Measurements from ENCODE around the gene ITGAX. TPM values are rescaled to one million over a fixed set of nuclear protein-coding genes. Genes with fewer than 3 reads are reported as not detected.

ITGAX gene
- total and polyA plus RNA-seq, 2 experiments from 2014 or later = not detected

GRCh38 chr16:31403590-31404352, 48.8 kb downstream of the ITGAX start:
- no peaks in the 10 kb centered on the region for H3K9me2 ChIP-seq (ENCODE audit: insufficient read depth)
- peak overlapping the region; percentile 20 for H3K4me2 ChIP-seq (ENCODE audit: unreplicated experiment)
- peak overlapping the region; percentile 56; the same call in 1 of the 2 replicates for H2AFZ ChIP-seq
- peaks cover 10% of the 10 kb centered on the region for H3K4me1 ChIP-seq (ENCODE audit: insufficient read depth)
- TF ChIP-seq EZH2 (IDR thresholded peaks at IDR 0.05; ENCODE audit: insufficient read depth, poor library complexity, severe bottlenecking) = no peak
- TF ChIP-seq EZH2phosphoT487 (IDR thresholded peaks at IDR 0.05; ENCODE audit: insufficient read depth, low read depth) = no peak
- H3K9me3 ChIP-seq (ENCODE audit: low read depth) = no peaks in the 10 kb centered on the region
- no peaks in the 10 kb centered on the region for H3K27me3 ChIP-seq (replicated peaks; ENCODE audit: insufficient read depth)
- H3K27ac ChIP-seq = no peak overlapping the region
- peak overlapping the region; percentile 50 for H3K4me3 ChIP-seq
- H3K9ac ChIP-seq = peak overlapping the region; percentile 18; the same call in 1 of the 2 replicates
- no peaks in the 10 kb centered on the region for H3K79me2 ChIP-seq (ENCODE audit: insufficient read depth)
- H4K20me1 ChIP-seq (ENCODE audit: insufficient read depth) = no peaks in the 10 kb centered on the region
- H3K36me3 ChIP-seq (ENCODE audit: low read depth) = no peaks in the 10 kb centered on the region
- in situ Hi-C loops (cut with MboI) = no loop called here
- H3F3A ChIP-seq (ENCODE audit: insufficient read depth) = 0 out of 2 replicates have a peak, but pooled peaks cover 5% of the 10 kb centered on the region
- WGBS, 2 experiments (ENCODE audit: low coverage in 1 of 2, low lambda C conversion rate in 2 of 2, missing lambda C conversion rate in 2 of 2) = 75 to 81% methylated on average over 21 of the region's 21 CpGs
- no peak for DNase-seq

DNA sequence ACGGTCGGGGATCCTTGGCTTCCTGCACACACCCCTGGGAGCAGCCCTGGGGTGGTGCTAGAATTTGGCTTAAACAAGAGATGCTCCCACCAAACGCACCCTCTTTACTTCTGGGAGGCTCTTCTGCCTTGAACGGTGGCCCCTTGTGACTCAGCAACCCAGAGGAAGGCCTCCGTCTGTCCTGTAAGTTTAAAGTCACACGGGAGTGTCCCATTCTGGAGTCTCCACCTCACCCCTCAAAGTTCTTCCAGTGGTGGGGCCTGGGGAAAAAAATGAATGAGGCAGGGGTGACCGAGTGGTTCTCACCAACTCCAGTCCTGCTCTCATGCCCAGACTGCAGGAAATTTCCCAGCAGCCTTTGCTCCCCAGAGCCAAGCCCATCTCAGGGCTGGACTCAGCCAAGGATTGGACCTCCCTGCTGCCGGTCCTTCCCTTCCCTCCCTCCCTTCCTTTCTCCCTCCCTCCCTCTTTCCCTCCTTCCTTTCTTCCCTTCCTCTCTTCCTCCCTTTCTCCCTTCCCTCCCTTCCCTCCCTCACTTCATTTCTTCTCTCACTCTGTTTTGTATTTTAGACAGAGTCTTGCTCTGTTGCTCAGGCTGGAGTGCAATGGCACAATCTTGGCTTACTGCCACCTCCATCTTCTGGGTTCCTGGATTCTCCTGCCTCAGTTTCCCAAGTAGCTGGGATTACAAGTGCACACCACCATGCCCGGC, 49.5 kb downstream of the ITGAX start:
- Histone ChIP-seq H3K27ac (no peak overlapping the region), H3K4me1 (ENCODE audit: insufficient read depth) (peaks cover 13% of the 10 kb centered on the region), H3K9ac (peak overlapping the region; percentile 18; the same call in 1 of the 2 replicates), H2AFZ (peak overlapping the region; percentile 56; the same call in 1 of the 2 replicates), H3K4me2 (ENCODE audit: unreplicated experiment) (peak overlapping the region; percentile 20), H3K9me3 (ENCODE audit: low read depth) (no peaks in the 10 kb centered on the region), H3K9me2 (ENCODE audit: insufficient read depth) (no peaks in the 10 kb centered on the region), H3K79me2 (ENCODE audit: insufficient read depth) (no peaks in the 10 kb centered on the region), H3K27me3 (replicated peaks; ENCODE audit: insufficient read depth) (no peaks in the 10 kb centered on the region), H3F3A (ENCODE audit: insufficient read depth) (0 out of 2 replicates have a peak, but pooled peaks cover 5% of the 10 kb centered on the region), H3K36me3 (ENCODE audit: low read depth) (no peaks in the 10 kb centered on the region), H4K20me1 (ENCODE audit: insufficient read depth) (no peaks in the 10 kb centered on the region), H3K4me3 (peak overlapping the region; percentile 50)
- no peak for TF ChIP-seq EZH2 (IDR thresholded peaks at IDR 0.05; ENCODE audit: insufficient read depth, poor library complexity, severe bottlenecking)
- WGBS, 2 experiments (ENCODE audit: low coverage in 1 of 2, low lambda C conversion rate in 2 of 2, missing lambda C conversion rate in 2 of 2) = 62 to 68% methylated on average over 8 to 9 of the region's 9 CpGs
- peak; percentile 15 for DNase-seq
- in situ Hi-C loops (cut with MboI) = no loop called here

- H3K79me2 ChIP-seq (ENCODE audit: insufficient read depth) = no peaks in the 10 kb centered on the region
- H3K4me2 ChIP-seq (ENCODE audit: unreplicated experiment) = no peak overlapping the region
- in situ Hi-C loops (cut with MboI) = no loop called here
- H3K4me1 ChIP-seq (ENCODE audit: insufficient read depth) = peaks cover 12% of the 10 kb centered on the region
- H3K9me2 ChIP-seq (ENCODE audit: insufficient read depth) = no peaks in the 10 kb centered on the region
- H3K9me3 ChIP-seq (ENCODE audit: low read depth) = no peaks in the 10 kb centered on the region
- no peak overlapping the region for H3K4me3 ChIP-seq
- 59 to 71% methylated on average over 8 of the region's 8 CpGs for WGBS, 2 experiments (ENCODE audit: low coverage in 1 of 2, low lambda C conversion rate in 2 of 2, missing lambda C conversion rate in 2 of 2)
- no peaks in the 10 kb centered on the region for H3K36me3 ChIP-seq (ENCODE audit: low read depth)
- no peaks in the 10 kb centered on the region for H4K20me1 ChIP-seq (ENCODE audit: insufficient read depth)
- no peak overlapping the region for H3K9ac ChIP-seq
- TF ChIP-seq EZH2 (IDR thresholded peaks at IDR 0.05; ENCODE audit: insufficient read depth, poor library complexity, severe bottlenecking) = no peak
- TF ChIP-seq EZH2phosphoT487 (IDR thresholded peaks at IDR 0.05; ENCODE audit: insufficient read depth, low read depth) = no peak
- DNase-seq = no peak
- no peak overlapping the region for H3K27ac ChIP-seq
- no peak overlapping the region for H2AFZ ChIP-seq
- H3K27me3 ChIP-seq (replicated peaks; ENCODE audit: insufficient read depth) = no peaks in the 10 kb centered on the region
- 0 out of 2 replicates have a peak, but pooled peaks cover 5% of the 10 kb centered on the region for H3F3A ChIP-seq (ENCODE audit: insufficient read depth)
Measured at GRCh38 chr16:31407406-31407805, 52.4 kb downstream of the ITGAX start.

GRCh38 chr16:31409433-31409832, 54.5 kb downstream of the ITGAX start:
- Histone ChIP-seq H3K36me3 (ENCODE audit: low read depth) (no peaks in the 10 kb centered on the region), H3K4me1 (ENCODE audit: insufficient read depth) (0 out of 2 replicates have a peak, but pooled peaks cover 4% of the 10 kb centered on the region), H3K4me3 (no peak overlapping the region), H3K9ac (no peak overlapping the region), H3K79me2 (ENCODE audit: insufficient read depth) (no peaks in the 10 kb centered on the region), H4K20me1 (ENCODE audit: insufficient read depth) (no peaks in the 10 kb centered on the region), H3K9me2 (ENCODE audit: insufficient read depth) (no peaks in the 10 kb centered on the region), H3K27me3 (replicated peaks; ENCODE audit: insufficient read depth) (no peaks in the 10 kb centered on the region), H3K9me3 (ENCODE audit: low read depth) (no peaks in the 10 kb centered on the region), H3K4me2 (ENCODE audit: unreplicated experiment) (no peak overlapping the region), H3F3A (ENCODE audit: insufficient read depth) (no peaks in the 10 kb centered on the region), H3K27ac (no peak overlapping the region), H2AFZ (no peak overlapping the region)
- WGBS, 2 experiments (ENCODE audit: low coverage in 1 of 2, low lambda C conversion rate in 2 of 2, missing lambda C conversion rate in 2 of 2) = 27 to 31% methylated on average over 3 of the region's 3 CpGs
- peak; percentile 60 for DNase-seq
- in situ Hi-C loops (cut with MboI) = no loop called here
- TF ChIP-seq EZH2phosphoT487 (IDR thresholded peaks at IDR 0.05; ENCODE audit: insufficient read depth, low read depth) (no peak), EZH2 (IDR thresholded peaks at IDR 0.05; ENCODE audit: insufficient read depth, poor library complexity, severe bottlenecking) (no peak)

Data from GM23248 (cell line).